Body of pancreas (tissue), 4 donors: ENCODE measurements around the gene MAP3K4.

Source experiments
- POLR2A ChIP-seq, 3 donors: fragments of 450-650 bp; IDR thresholded peaks; one replicate each; pipeline ENCODE4 v1.6.1; 2016; ENCODE audit warnings: antibody characterized with exemption in 3 of 3, mild to moderate bottlenecking in 2 of 3
- TF ChIP-seq, protein P1 (sequence below), 7 experiments: fragments of 450-650 bp in 4 of 7; fragments of 200-600 bp in 3 of 7; sonication (generic) in 3 of 7; IDR thresholded peaks; one replicate each; pipeline ENCODE4 v1.5.1; 2016 to 2019; ENCODE audit warnings: antibody characterized with exemption in 7 of 7

DNA sequence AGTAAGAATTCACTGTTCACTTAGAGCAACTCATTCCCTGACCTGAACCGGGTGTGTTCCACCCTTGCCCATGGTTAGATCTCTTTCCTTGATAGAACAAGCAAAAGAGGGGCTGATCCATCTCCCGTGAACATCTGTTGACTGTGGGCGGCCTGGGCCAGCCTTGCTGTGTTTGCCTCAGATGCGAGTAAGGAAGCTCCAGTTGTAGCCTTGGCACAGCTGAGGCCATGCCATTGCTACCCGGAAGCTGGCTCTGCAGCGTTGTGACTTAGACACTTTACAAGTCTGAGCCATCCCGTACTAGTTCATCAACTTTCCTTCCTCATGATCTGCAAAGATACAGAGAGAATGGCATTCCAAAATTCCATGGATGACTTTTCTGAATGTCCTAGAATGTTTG is 139.0 kb downstream of the MAP3K4 start:
- TF ChIP-seq, protein P1, sequence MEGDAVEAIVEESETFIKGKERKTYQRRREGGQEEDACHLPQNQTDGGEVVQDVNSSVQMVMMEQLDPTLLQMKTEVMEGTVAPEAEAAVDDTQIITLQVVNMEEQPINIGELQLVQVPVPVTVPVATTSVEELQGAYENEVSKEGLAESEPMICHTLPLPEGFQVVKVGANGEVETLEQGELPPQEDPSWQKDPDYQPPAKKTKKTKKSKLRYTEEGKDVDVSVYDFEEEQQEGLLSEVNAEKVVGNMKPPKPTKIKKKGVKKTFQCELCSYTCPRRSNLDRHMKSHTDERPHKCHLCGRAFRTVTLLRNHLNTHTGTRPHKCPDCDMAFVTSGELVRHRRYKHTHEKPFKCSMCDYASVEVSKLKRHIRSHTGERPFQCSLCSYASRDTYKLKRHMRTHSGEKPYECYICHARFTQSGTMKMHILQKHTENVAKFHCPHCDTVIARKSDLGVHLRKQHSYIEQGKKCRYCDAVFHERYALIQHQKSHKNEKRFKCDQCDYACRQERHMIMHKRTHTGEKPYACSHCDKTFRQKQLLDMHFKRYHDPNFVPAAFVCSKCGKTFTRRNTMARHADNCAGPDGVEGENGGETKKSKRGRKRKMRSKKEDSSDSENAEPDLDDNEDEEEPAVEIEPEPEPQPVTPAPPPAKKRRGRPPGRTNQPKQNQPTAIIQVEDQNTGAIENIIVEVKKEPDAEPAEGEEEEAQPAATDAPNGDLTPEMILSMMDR (IDR thresholded peaks at IDR 0.05): no peak
- no peak for TF ChIP-seq POLR2A (IDR thresholded peaks at IDR 0.05)
